PC-3 (cell line): ENCODE data around the gene NPLOC4. TPM values are rescaled to one million over a fixed set of nuclear protein-coding genes. Genes with fewer than 3 reads are reported as not detected.

Experiments
- ATAC-seq: fragments of 200-7000 bp; cut with Tn5 transposase; 2 replicates; pipeline ENCODE4 v1.9.1; 2020; ENCODE audit warnings: mild to moderate bottlenecking, moderate library complexity
- BruUV-seq: library from RNA; stranded (reverse); fragments of 400-500 nt; replicated peaks from 2 replicates; lab custom pipeline; 2021; lab: Mats Ljungman, UMichigan
- CTCF ChIA-PET: fragments of 300-600 bp; sonication (Branson Sonifier 250); formaldehyde crosslinking; loops from one replicate; lab custom pipeline; 2022; ENCODE audit warnings: antibody characterized with exemption; lab: Charles Lee
- POLR2A ChIA-PET: fragments of 300-600 bp; sonication (Branson Sonifier 250); formaldehyde crosslinking; loops from one replicate; lab custom pipeline; 2022; ENCODE audit warnings: antibody characterized with exemption; ENCODE audit not compliant: unreplicated experiment; lab: Charles Lee
- DNase-seq: peaks from one replicate; pipeline ENCODE4 v3.0.0-alpha.2; 2015
- H2AFZ ChIP-seq: fragments of 300-600 bp; sonication (generic); 2 replicates; pipeline ENCODE4 v1.6.0; 2016; ENCODE audit warnings: antibody characterized with exemption, low read length
- H3F3A ChIP-seq: fragments of 300-600 bp; sonication (generic); one replicate; pipeline ENCODE4 v1.6.0; 2017; ENCODE audit warnings: antibody characterized with exemption, low read length, control low read depth, mild to moderate bottlenecking; ENCODE audit not compliant: unreplicated experiment
- H3K27ac ChIP-seq: fragments of 300-600 bp; sonication (generic); 2 replicates; pipeline ENCODE4 v1.5.1; 2016; ENCODE audit warnings: mild to moderate bottlenecking, low read length
- H3K27me3 ChIP-seq: fragments of 300-600 bp; sonication (generic); 2 replicates; pipeline ENCODE4 v1.6.1; 2016; ENCODE audit warnings: low read length, mixed read lengths
- H3K36me3 ChIP-seq: fragments of 300-600 bp; sonication (generic); 2 replicates; pipeline ENCODE4 v1.6.1; 2016; ENCODE audit warnings: low read depth, mixed run types, low read length, mixed read lengths
- H3K4me1 ChIP-seq: fragments of 300-600 bp; sonication (generic); 2 replicates; pipeline ENCODE4 v1.5.1; 2016; ENCODE audit warnings: low read length; ENCODE audit not compliant: insufficient read depth
- H3K4me2 ChIP-seq: fragments of 300-600 bp; sonication (generic); 2 replicates; pipeline ENCODE4 v1.6.0; 2016; ENCODE audit warnings: low read length
- H3K4me3 ChIP-seq: fragments of 300-600 bp; sonication (generic); 2 replicates; pipeline ENCODE4 v1.5.1; 2016; ENCODE audit warnings: mild to moderate bottlenecking, low read length, mixed read lengths
- H3K79me2 ChIP-seq: fragments of 300-600 bp; sonication (generic); 2 replicates; pipeline ENCODE4 v1.6.1; 2017; ENCODE audit warnings: low read length, mixed read lengths
- H3K9ac ChIP-seq: fragments of 300-600 bp; sonication (generic); 2 replicates; pipeline ENCODE4 v1.6.0; 2016; ENCODE audit warnings: mild to moderate bottlenecking, low read length
- H3K9me2 ChIP-seq: fragments of 300-600 bp; sonication (generic); replicated peaks from 2 replicates; pipeline ENCODE4 v1.6.1; 2016; ENCODE audit warnings: mixed run types, low read length, mixed read lengths
- H3K9me3 ChIP-seq: fragments of 300-600 bp; sonication (generic); 2 replicates; pipeline ENCODE4 v1.6.1; 2016; ENCODE audit warnings: low read length, mixed read lengths
- H4K20me1 ChIP-seq: fragments of 300-600 bp; sonication (generic); 2 replicates; pipeline ENCODE4 v1.6.1; 2016; ENCODE audit warnings: low read length, mixed read lengths
- CTCF ChIP-seq: fragments of 300-600 bp; sonication (generic); conservative IDR thresholded peaks from 2 replicates; pipeline ENCODE4 v1.5.1; 2017; ENCODE audit warnings: antibody characterized with exemption, low read depth, mild to moderate bottlenecking, low read length
- EZH2 ChIP-seq: fragments of 300-600 bp; sonication (generic); IDR thresholded peaks from one replicate; pipeline ENCODE4 v1.6.1; 2017; ENCODE audit warnings: antibody characterized with exemption, mild to moderate bottlenecking, low read length; ENCODE audit not compliant: unreplicated experiment
- EZH2phosphoT487 ChIP-seq: fragments of 300-600 bp; sonication (generic); IDR thresholded peaks from 2 replicates; pipeline ENCODE4 v1.6.1; 2018; ENCODE audit warnings: mild to moderate bottlenecking, antibody characterized with exemption, low read length, borderline replicate concordance
- intact Hi-C: fragments of 100-400 bp; cut with micrococcal nuclease; formaldehyde crosslinking; loops from 2 replicates; pipeline ENCODE4 v1.9.0; 2023
- total RNA-seq: library from RNA; depleted of rRNA; stranded (reverse); fragments of >200 nt; gene quantifications from 2 replicates; pipeline ENCODE4 v1.2.3, GENCODE V29; 2014

The NPLOC4 gene
- total RNA-seq, 1 experiment from 2014 or later = 109 TPM

- Histone ChIP-seq H4K20me1 (peaks cover 25% of the 10 kb centered on the region), H3F3A (no peaks in the 10 kb centered on the region), H3K9me3 (no peaks in the 10 kb centered on the region), H3K79me2 (peaks cover 46% of the 10 kb centered on the region), H3K4me3 (no peak overlapping the region), H3K9me2 (no peaks in the 10 kb centered on the region), H3K36me3 (peaks cover 61% of the 10 kb centered on the region), H3K4me2 (no peak overlapping the region), H3K27ac (no peak overlapping the region), H3K4me1 (no peaks in the 10 kb centered on the region), H2AFZ (no peak overlapping the region), H3K9ac (no peak overlapping the region), H3K27me3 (no peaks in the 10 kb centered on the region)
- no TSS peak for BruUV-seq
- no peak for ATAC-seq
- intact Hi-C loops = no loop called here
- POLR2A ChIA-PET = no interaction called here
- CTCF ChIA-PET = no interaction called here
- no peak for DNase-seq
- TF ChIP-seq CTCF (no peak), EZH2 (no peak), EZH2phosphoT487 (no peak)
Measured at GRCh38 chr17:81607431-81607830, 29.5 kb downstream of the NPLOC4 start.

- H3K27me3 ChIP-seq = no peaks in the 10 kb centered on the region
- CTCF ChIA-PET = no interaction called here
- H3F3A ChIP-seq = no peaks in the 10 kb centered on the region
- BruUV-seq = no TSS peak
- H3K4me3 ChIP-seq = no peak overlapping the region
- H3K4me2 ChIP-seq = no peak overlapping the region
- DNase-seq = no peak
- H3K27ac ChIP-seq = no peak overlapping the region
- H4K20me1 ChIP-seq = peaks cover 23% of the 10 kb centered on the region
- H3K9me2 ChIP-seq = no peaks in the 10 kb centered on the region
- POLR2A ChIA-PET = no interaction called here
- peaks cover 67% of the 10 kb centered on the region for H3K36me3 ChIP-seq
- intact Hi-C loops = no loop called here
- H3K79me2 ChIP-seq = peaks cover 46% of the 10 kb centered on the region
- H3K4me1 ChIP-seq = no peaks in the 10 kb centered on the region
- TF ChIP-seq CTCF (no peak), EZH2 (no peak), EZH2phosphoT487 (no peak)
- H3K9ac ChIP-seq = no peak overlapping the region
- no peak for ATAC-seq
- no peak overlapping the region for H2AFZ ChIP-seq
- H3K9me3 ChIP-seq = no peaks in the 10 kb centered on the region
Measured at GRCh38 chr17:81603846-81604610, 32.9 kb downstream of the NPLOC4 start.

- no peaks in the 10 kb centered on the region for H3K9me2 ChIP-seq
- TF ChIP-seq CTCF (peak; percentile 92), EZH2phosphoT487 (no peak)
- H3K4me1 ChIP-seq = no peaks in the 10 kb centered on the region
- intact Hi-C loops = loop anchor here (2.0 kb wide), 2 partner anchors 17 to 45 kb away; no protein-coding TSS in a partner anchor
- H3F3A ChIP-seq = peaks cover 5% of the 10 kb centered on the region
- peaks cover 32% of the 10 kb centered on the region; the same call in 1 of the 2 replicates for H3K79me2 ChIP-seq
- H3K4me3 ChIP-seq = no peak overlapping the region
- peaks cover 21% of the 10 kb centered on the region for H4K20me1 ChIP-seq
- H2AFZ ChIP-seq = no peak overlapping the region
- H3K27ac ChIP-seq = no peak overlapping the region
- H3K27me3 ChIP-seq = no peaks in the 10 kb centered on the region
- ATAC-seq (peak; percentile 99), DNase-seq (peak; percentile 84)
- H3K9ac ChIP-seq = no peak overlapping the region
- BruUV-seq = no TSS peak
- ChIA-PET POLR2A (no interaction called here), CTCF (no interaction called here)
- H3K9me3 ChIP-seq = no peaks in the 10 kb centered on the region
- peaks cover 59% of the 10 kb centered on the region for H3K36me3 ChIP-seq
- H3K4me2 ChIP-seq = no peak overlapping the region
Measured at GRCh38 chr17:81601525-81602120, 35.3 kb downstream of the NPLOC4 start.
